Activated CD8-positive, alpha-beta memory T cell treated with anti-CD3 and anti-CD28 coated beads, Interleukin-2, amount 50 U/mL, for 1 hour (primary cell): ENCODE results near the gene GSG1L.

Experiments
- DNase-seq: peaks from one replicate; pipeline ENCODE4 v3.0.0-alpha.2; 2020; ENCODE audit errors: extremely low read depth

The GSG1L gene

GRCh38 chr16:27791404-27791719, 272.2 kb downstream of the GSG1L start:
- no peak for DNase-seq

GRCh38 chr16:27790546-27791403, 272.7 kb downstream of the GSG1L start:
- DNase-seq, result no peak

- DNase-seq, result no peak
Measured at GRCh38 chr16:27789595-27790241, 273.8 kb downstream of the GSG1L start.

GRCh38 chr16:27789150-27789549, 274.4 kb downstream of the GSG1L start:
- no peak for DNase-seq

- no peak for DNase-seq
Measured at GRCh38 chr16:27787665-27788064, 275.8 kb downstream of the GSG1L start.

GRCh38 chr16:27786923-27787625, 276.4 kb downstream of the GSG1L start:
- no peak for DNase-seq

- no peak for DNase-seq
Measured at GRCh38 chr16:27786221-27786922, 277.1 kb downstream of the GSG1L start.

GRCh38 chr16:27785307-27785678, 278.2 kb downstream of the GSG1L start:
- DNase-seq, result no peak

GRCh38 chr16:27784351-27785306, 278.9 kb downstream of the GSG1L start:
- DNase-seq, result no peak

- DNase-seq, result no peak
Measured at GRCh38 chr16:27781981-27782880, 281.3 kb downstream of the GSG1L start.

- no peak for DNase-seq
Measured at GRCh38 chr16:27781195-27781524, 282.4 kb downstream of the GSG1L start.

- DNase-seq, result no peak
Measured at GRCh38 chr16:27780468-27781194, 282.9 kb downstream of the GSG1L start.

GRCh38 chr16:27779641-27780164, 283.8 kb downstream of the GSG1L start:
- DNase-seq, result no peak

- DNase-seq, result no peak
Measured at GRCh38 chr16:27778926-27779570, 284.5 kb downstream of the GSG1L start.

- DNase-seq, result no peak
Measured at GRCh38 chr16:27778171-27778925, 285.2 kb downstream of the GSG1L start.

GRCh38 chr16:27777527-27777926, 286.0 kb downstream of the GSG1L start:
- DNase-seq, result no peak

- no peak for DNase-seq
Measured at GRCh38 chr16:27776556-27777225, 286.8 kb downstream of the GSG1L start.
